Neural cell (in vitro differentiated cells): ENCODE data around the gene PPP1R10. TPM values are rescaled to one million over a fixed set of nuclear protein-coding genes. Genes with fewer than 3 reads are reported as not detected.

Experiments used
- H2AFZ ChIP-seq: fragments of 200-600, 300-800 bp; sonication (generic), shearing (Covaris generic); 2 replicates; pipeline ENCODE4 v1.6.0; 2014; ENCODE audit warnings: low read depth, mild to moderate bottlenecking, antibody characterized with exemption, low read length, moderate library complexity
- H3F3A ChIP-seq: fragments of 200-600 bp; shearing (Covaris generic); 2 replicates; pipeline ENCODE4 v1.6.1; 2016; ENCODE audit warnings: mild to moderate bottlenecking, moderate library complexity, mixed read lengths, antibody characterized with exemption, low read length; ENCODE audit not compliant: insufficient read depth, poor library complexity, severe bottlenecking
- H3K27ac ChIP-seq: fragments of 200-600, 300-800 bp; sonication (generic), shearing (Covaris generic); 2 replicates; pipeline ENCODE4 v1.5.1; 2014; ENCODE audit warnings: mild to moderate bottlenecking, low read length, moderate library complexity
- H3K27me3 ChIP-seq: fragments of 300-800, 200-600 bp; sonication (generic), shearing (Covaris generic); 2 replicates; pipeline ENCODE4 v1.6.0; 2014; ENCODE audit warnings: mild to moderate bottlenecking, low read depth, low read length, moderate library complexity; ENCODE audit not compliant: insufficient read depth
- H3K36me3 ChIP-seq: fragments of 300-800, 200-600 bp; sonication (generic), shearing (Covaris generic); 2 replicates; pipeline ENCODE4 v1.5.1; 2014; ENCODE audit warnings: mild to moderate bottlenecking, antibody characterized with exemption, low read length, moderate library complexity; ENCODE audit not compliant: insufficient read depth
- H3K4me2 ChIP-seq: fragments of 300-800, 200-600 bp; sonication (generic), shearing (Covaris generic); 2 replicates; pipeline ENCODE4 v1.6.0; 2014; ENCODE audit warnings: mild to moderate bottlenecking, low read length
- H3K4me3 ChIP-seq: fragments of 300-800, 200-600 bp; sonication (generic), shearing (Covaris generic); 2 replicates; pipeline ENCODE4 v1.5.1; 2014; ENCODE audit warnings: mild to moderate bottlenecking, low read length, moderate library complexity
- H3K79me2 ChIP-seq: fragments of 200-600 bp; shearing (Covaris generic); replicated peaks from 2 replicates; pipeline ENCODE4 v1.6.0; 2014; ENCODE audit warnings: mild to moderate bottlenecking, low read length, moderate library complexity; ENCODE audit not compliant: insufficient read depth
- H3K9ac ChIP-seq: fragments of 300-800, 200-600 bp; sonication (generic), shearing (Covaris generic); 2 replicates; pipeline ENCODE4 v1.6.1; 2016; ENCODE audit warnings: mild to moderate bottlenecking, low read length, mixed read lengths
- H3K9me2 ChIP-seq: fragments of 200-600 bp; shearing (Covaris generic); 2 replicates; pipeline ENCODE4 v1.6.1; 2016; ENCODE audit warnings: mild to moderate bottlenecking, low read length, mixed read lengths; ENCODE audit not compliant: insufficient read depth
- H3K9me3 ChIP-seq: fragments of 200-600, 300-800 bp; sonication (generic), shearing (Covaris generic); 2 replicates; pipeline ENCODE4 v1.6.1; 2016; ENCODE audit warnings: mild to moderate bottlenecking, mixed run types, low read length, moderate library complexity, mixed read lengths
- H4K20me1 ChIP-seq: fragments of 200-600 bp; shearing (Covaris generic); 2 replicates; pipeline ENCODE4 v1.6.1; 2016; ENCODE audit warnings: mild to moderate bottlenecking, mixed run types; ENCODE audit not compliant: insufficient read depth
- EP300 ChIP-seq: fragments of 450-650 bp; conservative IDR thresholded peaks from 2 replicates; pipeline ENCODE4 v1.6.1; 2014; ENCODE audit warnings: antibody characterized with exemption, mild to moderate bottlenecking, moderate library complexity; ENCODE audit not compliant: poor library complexity, severe bottlenecking
- EZH2 ChIP-seq: fragments of 200-600, 300-800 bp; shearing (Covaris generic), sonication (generic); IDR thresholded peaks from 2 replicates; pipeline ENCODE4 v1.6.1; 2014; ENCODE audit warnings: antibody characterized with exemption, low read length, borderline replicate concordance, mild to moderate bottlenecking; ENCODE audit not compliant: insufficient read depth, poor library complexity, severe bottlenecking
- MXI1 ChIP-seq: fragments of 450-650 bp; conservative IDR thresholded peaks from 2 replicates; pipeline ENCODE4 v1.6.1; 2014; ENCODE audit warnings: antibody characterized with exemption, mild to moderate bottlenecking; ENCODE audit not compliant: poor library complexity, severe bottlenecking
- POLR2AphosphoS5 ChIP-seq: IDR thresholded peaks from 2 replicates; pipeline ENCODE4 v1.6.1; 2012
- RAD21 ChIP-seq: fragments of 450-650 bp; conservative IDR thresholded peaks from 2 replicates; pipeline ENCODE4 v1.6.1; 2014; ENCODE audit warnings: antibody characterized with exemption, mild to moderate bottlenecking, moderate library complexity
- REST ChIP-seq: IDR thresholded peaks from 2 replicates; pipeline ENCODE4 v1.6.1; 2012; ENCODE audit warnings: borderline replicate concordance
- SMC3 ChIP-seq: fragments of 450-650 bp; conservative IDR thresholded peaks from 2 replicates; pipeline ENCODE4 v1.6.1; 2014; ENCODE audit warnings: antibody characterized with exemption, mild to moderate bottlenecking, moderate library complexity; ENCODE audit not compliant: poor library complexity
- TAF1 ChIP-seq: IDR thresholded peaks from 2 replicates; pipeline ENCODE4 v1.6.1; 2012; ENCODE audit warnings: low read depth
- polyA plus RNA-seq: library from polyadenylated mRNA; depleted of rRNA; stranded (reverse); fragments of >200 nt; gene quantifications from 2 replicates; pipeline ENCODE4 v1.2.3, GENCODE V29; 2014
- TF ChIP-seq, protein P1 (sequence below): fragments of 450-650 bp; IDR thresholded peaks from 2 replicates; pipeline ENCODE4 v1.5.1; 2014; ENCODE audit warnings: antibody characterized with exemption, mild to moderate bottlenecking, moderate library complexity; ENCODE audit not compliant: poor library complexity, severe bottlenecking

PPP1R10 gene
- polyA plus RNA-seq, 1 donor from 2014 or later, result 13.7 TPM

GRCh38 chr6:30656513-30656912 is 39.5 kb upstream of the PPP1R10 start:
- no peaks in the 10 kb centered on the region for H3K9me3 ChIP-seq
- no peaks in the 10 kb centered on the region for H3K79me2 ChIP-seq
- H4K20me1 ChIP-seq, result no peaks in the 10 kb centered on the region
- H3K36me3 ChIP-seq, result no peaks in the 10 kb centered on the region
- H2AFZ ChIP-seq, result no peak overlapping the region
- no peaks in the 10 kb centered on the region for H3K27me3 ChIP-seq
- H3K4me2 ChIP-seq, result no peak overlapping the region
- TF ChIP-seq, protein P1, sequence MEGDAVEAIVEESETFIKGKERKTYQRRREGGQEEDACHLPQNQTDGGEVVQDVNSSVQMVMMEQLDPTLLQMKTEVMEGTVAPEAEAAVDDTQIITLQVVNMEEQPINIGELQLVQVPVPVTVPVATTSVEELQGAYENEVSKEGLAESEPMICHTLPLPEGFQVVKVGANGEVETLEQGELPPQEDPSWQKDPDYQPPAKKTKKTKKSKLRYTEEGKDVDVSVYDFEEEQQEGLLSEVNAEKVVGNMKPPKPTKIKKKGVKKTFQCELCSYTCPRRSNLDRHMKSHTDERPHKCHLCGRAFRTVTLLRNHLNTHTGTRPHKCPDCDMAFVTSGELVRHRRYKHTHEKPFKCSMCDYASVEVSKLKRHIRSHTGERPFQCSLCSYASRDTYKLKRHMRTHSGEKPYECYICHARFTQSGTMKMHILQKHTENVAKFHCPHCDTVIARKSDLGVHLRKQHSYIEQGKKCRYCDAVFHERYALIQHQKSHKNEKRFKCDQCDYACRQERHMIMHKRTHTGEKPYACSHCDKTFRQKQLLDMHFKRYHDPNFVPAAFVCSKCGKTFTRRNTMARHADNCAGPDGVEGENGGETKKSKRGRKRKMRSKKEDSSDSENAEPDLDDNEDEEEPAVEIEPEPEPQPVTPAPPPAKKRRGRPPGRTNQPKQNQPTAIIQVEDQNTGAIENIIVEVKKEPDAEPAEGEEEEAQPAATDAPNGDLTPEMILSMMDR, result no peak
- TF ChIP-seq TAF1, result no peak
- TF ChIP-seq REST, result no peak
- no peak for TF ChIP-seq EP300
- TF ChIP-seq RAD21, result no peak
- no peak for TF ChIP-seq EZH2
- TF ChIP-seq SMC3, result no peak
- TF ChIP-seq POLR2AphosphoS5, result no peak
- H3K4me3 ChIP-seq, result no peak overlapping the region
- H3F3A ChIP-seq, result no peaks in the 10 kb centered on the region
- H3K9ac ChIP-seq, result no peak overlapping the region
- no peak overlapping the region for H3K27ac ChIP-seq
- no peaks in the 10 kb centered on the region for H3K9me2 ChIP-seq

DNA sequence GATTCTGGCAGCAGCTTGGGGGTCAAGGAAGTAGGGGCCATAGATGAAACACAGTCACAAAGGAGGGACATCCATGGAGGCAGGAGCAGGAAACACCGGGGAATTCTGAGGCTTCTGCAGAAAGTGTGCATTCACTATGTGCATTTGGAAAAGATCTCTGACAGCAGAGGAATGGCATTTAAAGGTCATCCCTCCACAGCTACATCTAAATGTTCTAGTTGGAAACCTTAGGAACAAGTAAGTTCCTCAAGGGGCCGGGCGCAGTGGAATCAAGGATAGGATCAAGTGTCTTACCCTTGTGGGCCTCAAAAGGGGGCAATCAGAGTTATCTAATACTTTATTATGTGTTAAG is 38.7 kb upstream of the PPP1R10 start:
- Histone ChIP-seq H3K9me3 (no peaks in the 10 kb centered on the region), H3K27me3 (no peaks in the 10 kb centered on the region), H3K27ac (no peak overlapping the region), H3K36me3 (no peaks in the 10 kb centered on the region), H3K79me2 (no peaks in the 10 kb centered on the region), H3F3A (no peaks in the 10 kb centered on the region), H4K20me1 (no peaks in the 10 kb centered on the region), H3K9me2 (no peaks in the 10 kb centered on the region), H3K4me2 (no peak overlapping the region), H3K9ac (no peak overlapping the region), H3K4me3 (no peak overlapping the region), H2AFZ (no peak overlapping the region)
- no peak for TF ChIP-seq MXI1
- TF ChIP-seq EP300, result no peak
- no peak for TF ChIP-seq TAF1
- no peak for TF ChIP-seq SMC3
- TF ChIP-seq EZH2, result no peak
- TF ChIP-seq, protein P1, result no peak
- no peak for TF ChIP-seq RAD21
- TF ChIP-seq POLR2AphosphoS5, result no peak
- no peak for TF ChIP-seq REST
